H9 (cell line): Measurements from ENCODE around the gene KISS1. TPM values are rescaled to one million over a fixed set of nuclear protein-coding genes. Genes with fewer than 3 reads are reported as not detected.
A peak's percentile ranks its signal among the peaks of the same experiment; 100 is the strongest.

Experiments
- DNase-seq: peaks from one replicate; pipeline ENCODE4 v3.0.0-alpha.2; 2017
- H2AFZ ChIP-seq: one replicate; pipeline ENCODE4 v1.6.1; 2013; ENCODE audit warnings: mild to moderate bottlenecking, low read length, control low read depth, moderate library complexity
- H2AK5ac ChIP-seq: 2 replicates; pipeline ENCODE4 v1.6.1; 2013; ENCODE audit warnings: low read length, control low read depth, mixed read lengths; ENCODE audit not compliant: insufficient read length
- H2BK120ac ChIP-seq: one replicate; pipeline ENCODE4 v1.6.1; 2013; ENCODE audit warnings: low read depth, mild to moderate bottlenecking, low read length, control low read depth, inconsistent platforms; ENCODE audit not compliant: poor library complexity, severe bottlenecking
- H2BK12ac ChIP-seq: 2 replicates; pipeline ENCODE4 v1.6.1; 2013; ENCODE audit warnings: low read length, control low read depth, mixed read lengths, low read depth; ENCODE audit not compliant: insufficient read length
- H2BK15ac ChIP-seq: 2 replicates; pipeline ENCODE4 v1.6.1; 2013; ENCODE audit warnings: low read depth, low read length, control low read depth
- H2BK20ac ChIP-seq: one replicate; pipeline ENCODE4 v1.6.1; 2013; ENCODE audit warnings: low read depth, mild to moderate bottlenecking, low read length, control low read depth, inconsistent platforms; ENCODE audit not compliant: poor library complexity, severe bottlenecking
- H2BK5ac ChIP-seq: 2 replicates; pipeline ENCODE4 v1.6.1; 2013; ENCODE audit warnings: low read length, control low read depth, mixed read lengths; ENCODE audit not compliant: insufficient read length
- H3K14ac ChIP-seq: 2 replicates; pipeline ENCODE4 v1.6.1; 2013; ENCODE audit warnings: low read length, control low read depth; ENCODE audit not compliant: insufficient read depth
- H3K18ac ChIP-seq: 2 replicates; pipeline ENCODE4 v1.6.1; 2013; ENCODE audit warnings: low read depth, mild to moderate bottlenecking, mixed read lengths, low read length, control low read depth; ENCODE audit not compliant: insufficient read length
- H3K23ac ChIP-seq: 2 replicates; pipeline ENCODE4 v1.6.1; 2013; ENCODE audit warnings: low read length, control low read depth, mixed read lengths, low read depth; ENCODE audit not compliant: insufficient read length
- H3K23me2 ChIP-seq: 2 replicates; pipeline ENCODE4 v1.6.1; 2013; ENCODE audit warnings: low read depth, mild to moderate bottlenecking, mixed read lengths, low read length, control low read depth; ENCODE audit not compliant: insufficient read length, poor library complexity, severe bottlenecking
- H3K27ac ChIP-seq: 2 replicates; pipeline ENCODE4 v1.5.1; 2013; ENCODE audit warnings: low read length, control low read depth, mixed read lengths, low read depth; ENCODE audit not compliant: insufficient read length
- H3K27me3 ChIP-seq: 2 replicates; pipeline ENCODE4 v1.6.1; 2013; ENCODE audit warnings: low read length, control low read depth, inconsistent platforms; ENCODE audit not compliant: insufficient read depth
- H3K4ac ChIP-seq: 2 replicates; pipeline ENCODE4 v1.6.1; 2013; ENCODE audit warnings: low read depth, mild to moderate bottlenecking, control low read depth, inconsistent platforms, low read length, moderate library complexity
- H3K4me1 ChIP-seq: 2 replicates; pipeline ENCODE4 v1.6.1; 2013; ENCODE audit warnings: low read length, control low read depth, inconsistent platforms; ENCODE audit not compliant: insufficient read depth
- H3K4me2 ChIP-seq: 2 replicates; pipeline ENCODE4 v1.6.1; 2013; ENCODE audit warnings: low read length, control low read depth, mixed read lengths; ENCODE audit not compliant: insufficient read length, insufficient read depth
- H3K56ac ChIP-seq: 2 replicates; pipeline ENCODE4 v1.6.1; 2013; ENCODE audit warnings: low read depth, mild to moderate bottlenecking, mixed read lengths, low read length, control low read depth; ENCODE audit not compliant: insufficient read length
- H3K79me1 ChIP-seq: 2 replicates; pipeline ENCODE4 v1.6.1; 2013; ENCODE audit warnings: low read depth, mild to moderate bottlenecking, moderate library complexity, low read length, control low read depth, inconsistent platforms; ENCODE audit not compliant: insufficient read depth, poor library complexity, severe bottlenecking
- H3K79me2 ChIP-seq: 2 replicates; pipeline ENCODE4 v1.6.1; 2013; ENCODE audit warnings: low read length, control low read depth, inconsistent platforms; ENCODE audit not compliant: insufficient read depth
- H3K9ac ChIP-seq: 2 replicates; pipeline ENCODE4 v1.6.1; 2013; ENCODE audit warnings: low read length, control low read depth, mixed read lengths; ENCODE audit not compliant: insufficient read length; ENCODE audit errors: extremely low read depth
- H3K9me3 ChIP-seq: one replicate; pipeline ENCODE4 v1.6.1; 2013; ENCODE audit warnings: low read depth, low read length, inconsistent platforms; ENCODE audit not compliant: control insufficient read depth
- H3T11ph ChIP-seq: one replicate; pipeline ENCODE4 v1.6.1; 2013; ENCODE audit warnings: mild to moderate bottlenecking, low read length, control low read depth, inconsistent platforms
- H4K20me1 ChIP-seq: one replicate; pipeline ENCODE4 v1.6.1; 2013; ENCODE audit not compliant: control insufficient read depth, insufficient read length, insufficient read depth
- H4K5ac ChIP-seq: 2 replicates; pipeline ENCODE4 v1.6.1; 2013; ENCODE audit warnings: low read depth, mild to moderate bottlenecking, mixed read lengths, low read length, control low read depth; ENCODE audit not compliant: insufficient read length
- H4K8ac ChIP-seq: replicated peaks from 2 replicates; pipeline ENCODE4 v1.6.1; 2013; ENCODE audit warnings: low read length, control low read depth, mixed read lengths, low read depth; ENCODE audit not compliant: insufficient read length
- H4K91ac ChIP-seq: 2 replicates; pipeline ENCODE4 v1.6.1; 2013; ENCODE audit warnings: low read depth, mild to moderate bottlenecking, moderate library complexity, mixed read lengths, low read length, control low read depth; ENCODE audit not compliant: insufficient read length
- H3K27ac Mint-ChIP-seq, 3 experiments: 2 replicates in 2 of 3; 3 replicates in 1 of 3; pipeline ENCODE4 v1.8.0; 2020 to 2021; ENCODE audit warnings: mixed read lengths in 3 of 3, mild to moderate bottlenecking in 1 of 3, moderate library complexity in 1 of 3
- H3K27me3 Mint-ChIP-seq: 2 replicates; pipeline ENCODE4 v1.8.0; 2021; ENCODE audit warnings: low read depth, mild to moderate bottlenecking, moderate library complexity, mixed read lengths
- H3K36me3 Mint-ChIP-seq, 3 experiments: 2 replicates in 2 of 3; 3 replicates in 1 of 3; pipeline ENCODE4 v1.8.0; 2020 to 2021; ENCODE audit warnings: low read depth in 3 of 3, mixed read lengths in 3 of 3; ENCODE audit not compliant: insufficient read depth in 1 of 3
- H3K4me1 Mint-ChIP-seq, 2 experiments: 2 replicates each; pipeline ENCODE4 v1.8.0; 2020; ENCODE audit warnings: mixed read lengths in 2 of 2
- H3K4me3 Mint-ChIP-seq, 2 experiments: 2 replicates in 1 of 2; 3 replicates in 1 of 2; pipeline ENCODE4 v1.8.0; 2020 to 2021; ENCODE audit warnings: mild to moderate bottlenecking in 2 of 2, mixed read lengths in 2 of 2, moderate library complexity in 1 of 2
- H3K9me3 Mint-ChIP-seq, 2 experiments: 2 replicates in 1 of 2; 3 replicates in 1 of 2; pipeline ENCODE4 v1.8.0; 2020; ENCODE audit warnings: mild to moderate bottlenecking in 2 of 2, mixed read lengths in 2 of 2, moderate library complexity in 1 of 2
- WGBS: extraction: QIAGEN DNeasy Blood & Tissue Kit; methylation state at CpG from one replicate; pipeline ENCODE4 v1.1.7; 2013; ENCODE audit warnings: missing lambda C conversion rate, low lambda C conversion rate, mixed read lengths; ENCODE audit not compliant: insufficient read length; ENCODE audit errors: extremely low coverage; 5-methylcytosine and 5-hydroxymethylcytosine counted together
- total RNA-seq: library from RNA; stranded (reverse); gene quantifications from 2 replicates; pipeline ENCODE4 v1.2.1, GENCODE V29; 2021
- TF ChIP-seq, protein P1 (sequence below): fragments of 200-600 bp; sonication (generic); conservative IDR thresholded peaks from 3 replicates; pipeline ENCODE4 v1.8.0; 2021; ENCODE audit warnings: antibody characterized with exemption, mild to moderate bottlenecking

KISS1 gene
- total RNA-seq, 1 experiment from 2014 or later = 0.68 TPM

DNA sequence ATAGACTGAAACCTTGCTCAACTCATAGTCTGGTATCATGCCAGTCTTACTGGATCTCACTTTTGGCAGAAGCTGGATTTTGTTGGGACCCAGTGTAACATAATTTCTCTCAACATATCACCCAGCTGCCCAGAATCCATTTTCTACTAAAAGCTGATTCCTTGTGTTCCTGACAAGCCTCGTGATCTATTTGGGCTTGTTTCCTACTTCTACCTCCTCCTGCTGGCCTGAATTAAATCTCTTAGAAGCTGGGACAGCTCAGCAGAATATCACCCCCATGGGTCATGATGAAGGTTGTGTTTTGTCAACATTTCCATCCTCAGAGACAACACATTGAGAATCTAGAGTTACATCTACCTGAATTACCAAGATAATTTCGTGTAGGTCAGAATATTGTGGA is 9.8 kb upstream of the KISS1 start:
- WGBS = no CpG with 5 or more reads among the region's 2 CpGs
- H4K8ac ChIP-seq = no peak overlapping the region
- H2BK12ac ChIP-seq = no peak overlapping the region
- no peaks in the 10 kb centered on the region for H3K79me1 ChIP-seq
- H3K4me1 ChIP-seq = no peaks in the 10 kb centered on the region; the same call in 1 of the 2 replicates
- H3T11ph ChIP-seq = no peak overlapping the region
- no peaks in the 10 kb centered on the region for H3K9me3 ChIP-seq
- H3K27me3 Mint-ChIP-seq = no peaks in the 10 kb centered on the region; the same call in 1 of the 2 replicates
- no peak overlapping the region for H3K9ac ChIP-seq
- no peak overlapping the region for H4K91ac ChIP-seq
- no peak overlapping the region for H3K27ac Mint-ChIP-seq
- H2BK5ac ChIP-seq = no peak overlapping the region
- H2BK120ac ChIP-seq = no peak overlapping the region
- no peaks in the 10 kb centered on the region for H3K79me2 ChIP-seq
- no peaks in the 10 kb centered on the region for H3K9me3 Mint-ChIP-seq
- no peak overlapping the region for H3K18ac ChIP-seq
- no peak overlapping the region for H2AFZ ChIP-seq
- no peaks in the 10 kb centered on the region for H3K36me3 Mint-ChIP-seq
- no peak overlapping the region for H3K4ac ChIP-seq
- H2BK15ac ChIP-seq = no peak overlapping the region
- H4K5ac ChIP-seq = no peak overlapping the region
- no peaks in the 10 kb centered on the region for H3K27me3 ChIP-seq
- DNase-seq = no peak
- H3K4me1 Mint-ChIP-seq = peaks cover 24 to 28% of the 10 kb centered on the region in 2 experiments
- H4K20me1 ChIP-seq = no peaks in the 10 kb centered on the region
- H3K23ac ChIP-seq = no peak overlapping the region
- H3K27ac ChIP-seq = no peak overlapping the region
- no peaks in the 10 kb centered on the region for H3K23me2 ChIP-seq
- H3K4me3 Mint-ChIP-seq = no peak overlapping the region
- H3K4me2 ChIP-seq = no peak overlapping the region
- TF ChIP-seq, protein P1, sequence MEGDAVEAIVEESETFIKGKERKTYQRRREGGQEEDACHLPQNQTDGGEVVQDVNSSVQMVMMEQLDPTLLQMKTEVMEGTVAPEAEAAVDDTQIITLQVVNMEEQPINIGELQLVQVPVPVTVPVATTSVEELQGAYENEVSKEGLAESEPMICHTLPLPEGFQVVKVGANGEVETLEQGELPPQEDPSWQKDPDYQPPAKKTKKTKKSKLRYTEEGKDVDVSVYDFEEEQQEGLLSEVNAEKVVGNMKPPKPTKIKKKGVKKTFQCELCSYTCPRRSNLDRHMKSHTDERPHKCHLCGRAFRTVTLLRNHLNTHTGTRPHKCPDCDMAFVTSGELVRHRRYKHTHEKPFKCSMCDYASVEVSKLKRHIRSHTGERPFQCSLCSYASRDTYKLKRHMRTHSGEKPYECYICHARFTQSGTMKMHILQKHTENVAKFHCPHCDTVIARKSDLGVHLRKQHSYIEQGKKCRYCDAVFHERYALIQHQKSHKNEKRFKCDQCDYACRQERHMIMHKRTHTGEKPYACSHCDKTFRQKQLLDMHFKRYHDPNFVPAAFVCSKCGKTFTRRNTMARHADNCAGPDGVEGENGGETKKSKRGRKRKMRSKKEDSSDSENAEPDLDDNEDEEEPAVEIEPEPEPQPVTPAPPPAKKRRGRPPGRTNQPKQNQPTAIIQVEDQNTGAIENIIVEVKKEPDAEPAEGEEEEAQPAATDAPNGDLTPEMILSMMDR = peak; percentile 32; the same call in 1 of the 3 replicates
- no peak overlapping the region for H3K14ac ChIP-seq
- no peak overlapping the region for H2AK5ac ChIP-seq
- no peak overlapping the region for H2BK20ac ChIP-seq
- no peak overlapping the region for H3K56ac ChIP-seq
